HG03354 (cell line): Measurements from ENCODE around the gene XKR7.

Experiments used
- ATAC-seq: cut with Tn5 transposase; IDR thresholded peaks from one replicate; pipeline ENCODE4 v1.9.1; 2021; ENCODE audit warnings: mild to moderate bottlenecking; ENCODE audit not compliant: unreplicated experiment, poor library complexity, severe bottlenecking

Gene XKR7

DNA sequence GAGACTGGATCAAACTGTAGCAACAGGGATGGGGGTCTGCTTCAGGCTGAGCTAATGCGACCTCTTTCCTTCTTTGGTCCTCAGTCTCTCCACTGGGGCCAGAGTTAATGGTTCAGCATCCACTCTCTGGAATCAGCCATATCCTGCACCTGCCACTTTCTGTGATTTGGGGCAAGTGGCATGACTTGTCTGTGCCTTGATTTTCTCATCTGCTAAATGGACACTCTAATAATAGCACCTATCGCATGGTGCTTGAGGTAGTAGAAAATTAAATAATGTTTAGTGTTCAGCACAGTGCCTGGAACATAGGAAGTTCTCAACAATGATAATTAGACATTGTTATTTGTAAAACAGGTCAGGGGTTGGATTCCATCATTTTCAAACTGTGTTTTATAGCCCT is 6.3 kb downstream of the XKR7 start:
- no peak for ATAC-seq

DNA sequence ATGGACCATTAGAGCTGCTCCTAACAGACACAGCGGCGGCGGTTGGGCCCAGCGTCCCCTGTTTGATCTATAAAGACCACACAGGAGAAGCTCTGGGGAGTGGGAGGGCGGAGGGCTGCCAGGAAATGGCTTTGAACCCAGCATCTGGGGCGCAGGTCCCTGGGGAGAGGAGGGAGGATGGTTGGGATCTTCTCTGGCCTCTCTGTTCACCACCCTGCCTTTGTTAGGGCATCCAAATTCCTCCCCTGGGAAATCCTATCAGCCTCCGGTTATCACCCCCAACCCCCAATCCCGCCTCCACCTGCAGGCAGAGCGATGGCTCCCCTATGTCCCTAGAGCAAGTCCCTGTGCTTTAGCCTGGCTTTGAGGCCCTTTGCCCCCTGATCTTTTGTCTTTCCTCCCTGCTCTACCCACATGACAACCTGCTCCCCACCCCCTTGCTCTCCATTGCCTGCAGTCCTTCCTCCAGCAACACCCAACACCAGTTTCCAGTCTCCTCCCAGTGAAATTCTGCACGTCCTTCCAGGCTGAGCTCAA is 7.1 kb downstream of the XKR7 start:
- no peak for ATAC-seq

DNA sequence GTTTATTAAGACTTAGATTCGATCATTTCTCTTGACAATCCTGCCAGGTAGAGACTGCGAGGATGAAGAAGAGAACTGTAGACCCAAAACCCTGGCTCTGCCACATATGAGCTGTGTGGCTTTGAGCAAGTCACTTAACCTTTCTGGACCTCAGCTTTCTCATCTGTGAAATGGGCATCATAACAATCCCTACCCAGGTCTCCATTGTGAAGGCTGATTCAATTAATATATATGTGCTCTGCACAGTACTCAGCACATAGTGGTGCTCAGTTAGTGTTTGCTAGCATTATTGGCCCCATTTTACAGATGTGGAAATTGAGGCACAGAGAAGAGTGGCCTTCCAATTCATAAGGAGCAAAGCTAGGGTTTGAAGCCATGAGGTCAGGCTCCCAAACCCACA is 7.9 kb downstream of the XKR7 start:
- no peak for ATAC-seq

DNA sequence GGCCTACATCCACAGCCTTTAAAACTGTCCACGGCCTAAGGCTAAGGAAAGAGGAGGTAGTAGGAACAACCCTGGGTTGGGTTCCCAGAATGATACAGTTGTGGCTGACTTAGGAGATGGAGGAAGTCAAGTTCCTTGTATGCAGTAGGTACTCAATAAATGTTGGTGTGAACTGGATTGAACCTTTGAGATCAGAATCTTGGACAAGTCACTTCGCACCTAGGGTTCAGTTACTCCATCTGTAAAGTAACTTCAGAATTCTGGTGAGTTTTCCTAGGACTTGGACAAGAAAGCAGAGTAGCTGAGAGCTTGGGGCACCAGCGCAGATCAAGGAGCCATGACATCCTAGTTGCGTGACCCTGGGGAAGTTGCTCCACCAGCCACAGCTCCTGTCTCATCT is 9.1 kb downstream of the XKR7 start:
- no peak for ATAC-seq

DNA sequence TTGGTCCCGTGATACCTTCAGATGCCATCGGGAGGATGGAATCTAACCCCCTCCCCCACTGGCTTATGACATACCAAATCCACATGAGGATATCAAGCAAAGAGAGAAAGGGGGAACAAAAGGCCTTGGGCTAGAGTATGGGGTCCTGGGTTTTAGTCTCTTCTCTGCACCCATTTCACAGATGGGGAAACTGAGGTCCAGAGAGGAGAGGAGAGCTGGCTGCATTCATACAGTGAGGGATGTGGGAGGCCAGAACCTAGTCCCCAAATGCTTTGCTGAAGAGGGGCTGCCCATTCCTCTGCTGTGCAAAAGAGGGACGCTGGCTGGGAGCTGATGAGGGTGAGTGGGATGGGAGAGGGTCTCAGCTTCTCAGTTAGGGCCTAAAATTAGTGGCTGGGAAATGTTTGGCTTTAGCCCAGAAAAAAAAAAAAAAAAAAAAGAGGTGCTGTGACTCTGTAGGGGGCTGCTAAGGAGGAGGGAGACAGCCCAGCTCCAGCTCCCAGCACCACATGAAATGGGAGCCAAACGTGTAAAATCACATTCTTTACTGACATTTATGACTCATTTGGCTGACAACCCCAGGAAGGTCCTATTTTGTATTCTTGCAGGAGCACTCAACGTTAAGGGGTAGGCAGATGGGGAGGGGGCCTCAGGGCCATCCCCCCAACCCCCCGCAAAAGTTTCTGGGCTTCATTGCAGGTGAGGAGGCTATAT is 11.9 kb downstream of the XKR7 start:
- no peak for ATAC-seq

DNA sequence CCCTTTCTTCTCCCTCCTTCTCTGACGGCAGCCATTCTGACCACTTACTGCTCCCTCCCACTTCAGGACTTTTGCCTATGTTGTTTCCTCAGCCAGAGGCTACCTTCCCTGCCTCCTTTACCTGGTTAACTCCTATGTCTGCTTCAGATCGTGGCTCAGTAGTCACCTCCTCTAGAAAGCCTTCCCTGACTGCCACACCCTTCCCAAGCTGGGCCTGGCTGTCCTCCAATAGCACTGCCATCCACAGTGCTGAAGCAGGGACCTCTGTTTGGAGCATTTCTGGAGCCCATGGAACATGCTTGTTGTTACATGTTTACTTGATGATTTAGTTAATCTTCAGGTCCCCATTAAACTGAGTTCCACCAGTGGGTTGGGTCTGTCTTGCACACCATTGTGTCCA is 13.8 kb downstream of the XKR7 start:
- ATAC-seq = no peak

DNA sequence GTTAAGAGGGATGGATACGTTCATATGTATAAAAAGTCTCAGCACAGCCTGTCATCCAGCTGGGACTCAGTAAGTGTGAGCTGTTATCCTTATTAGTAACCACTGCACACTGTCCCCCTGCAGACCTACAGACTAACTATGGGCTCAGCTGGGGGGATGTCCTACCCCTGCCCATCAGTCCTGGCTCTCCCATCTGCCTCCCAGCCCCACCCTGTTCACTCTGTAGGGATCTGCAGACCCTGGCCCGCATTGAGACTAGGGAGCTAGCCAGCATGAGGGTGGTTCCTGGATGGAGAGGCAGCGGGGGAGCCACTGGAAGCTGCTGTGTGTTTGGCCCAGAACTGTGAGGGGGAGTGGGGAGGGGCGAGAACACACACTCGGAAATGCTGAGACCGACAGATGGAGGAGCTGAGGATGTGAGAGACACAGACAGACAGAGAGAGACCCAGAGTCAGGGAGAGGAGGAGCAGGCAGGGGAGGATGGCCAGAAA is 17.1 kb downstream of the XKR7 start:
- no peak for ATAC-seq

DNA sequence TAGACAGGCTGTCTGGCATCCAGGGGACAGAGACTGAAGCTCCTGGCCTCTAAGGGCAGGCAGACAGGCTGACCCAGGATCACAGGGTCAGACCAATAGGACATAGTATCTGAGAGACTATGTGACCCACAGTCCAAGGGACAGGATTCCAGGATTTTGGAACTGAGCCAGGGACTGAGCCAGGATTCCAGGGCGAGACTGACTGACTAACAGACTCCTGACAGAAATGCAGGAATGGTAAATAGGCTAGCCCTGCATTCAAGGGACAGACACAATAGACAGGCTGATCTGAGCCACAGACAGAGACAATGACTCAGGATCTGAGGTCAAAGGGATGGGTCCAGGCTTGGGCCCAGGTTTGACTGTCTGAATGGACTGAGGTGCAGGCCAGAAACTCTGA is 19.8 kb downstream of the XKR7 start:
- no peak for ATAC-seq

DNA sequence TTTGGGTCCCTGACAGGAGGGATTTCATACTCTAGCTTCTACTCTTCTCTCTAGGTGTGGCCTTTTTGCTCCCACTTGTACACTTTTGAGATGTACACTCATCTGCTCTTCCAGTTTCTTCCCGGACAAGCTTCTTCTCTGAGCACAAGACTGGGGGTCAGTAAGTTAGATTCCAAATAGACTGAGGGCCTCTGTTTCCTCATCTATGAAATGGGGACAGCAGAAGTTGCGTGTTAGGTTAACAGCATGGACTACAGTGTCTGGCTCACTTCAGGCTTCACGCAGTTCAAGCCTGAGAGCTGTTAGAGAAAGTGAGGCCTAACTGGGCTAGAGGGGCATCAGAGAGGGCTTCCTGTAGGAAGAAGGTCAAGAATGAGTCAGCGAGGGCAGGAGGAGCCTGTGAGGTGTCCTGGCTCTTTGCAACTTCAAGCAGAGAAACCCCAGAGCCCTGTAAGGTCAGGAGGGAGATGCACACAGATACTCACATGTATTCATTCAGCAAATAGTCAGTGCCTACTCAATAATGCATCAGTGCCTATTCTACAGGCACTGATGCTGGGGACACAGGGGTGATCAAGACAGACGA is 20.6 kb downstream of the XKR7 start:
- ATAC-seq = no peak

DNA sequence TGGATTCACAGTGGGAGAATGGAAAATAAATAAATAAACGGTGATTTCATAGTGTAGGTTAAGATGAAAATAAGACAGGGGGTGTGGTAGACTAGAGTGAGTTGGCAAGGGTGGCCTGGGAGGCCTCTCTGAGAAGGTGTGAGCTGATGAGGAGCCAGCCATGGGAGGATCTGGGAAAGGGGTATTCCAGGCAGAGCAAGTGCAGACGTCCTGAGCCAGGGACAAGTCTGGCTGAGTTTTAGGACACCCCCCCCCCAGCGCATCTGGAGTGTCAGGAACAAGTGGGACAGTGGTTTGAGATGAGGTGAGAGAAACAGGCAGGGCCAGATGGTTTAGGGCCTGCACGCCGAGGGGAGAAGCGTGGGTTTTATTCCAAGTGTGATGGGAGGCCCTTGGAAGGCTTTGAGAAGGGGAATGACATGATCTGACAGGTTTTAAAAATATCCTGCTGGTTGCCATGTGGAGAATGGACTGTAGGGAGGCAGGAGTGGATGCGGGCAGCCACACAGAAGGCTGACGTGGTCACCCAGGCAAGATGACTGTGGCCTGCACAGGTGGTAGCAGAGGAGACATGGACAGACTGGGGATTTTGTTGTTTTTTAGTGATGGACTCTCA is 21.2 kb downstream of the XKR7 start:
- ATAC-seq = no peak

DNA sequence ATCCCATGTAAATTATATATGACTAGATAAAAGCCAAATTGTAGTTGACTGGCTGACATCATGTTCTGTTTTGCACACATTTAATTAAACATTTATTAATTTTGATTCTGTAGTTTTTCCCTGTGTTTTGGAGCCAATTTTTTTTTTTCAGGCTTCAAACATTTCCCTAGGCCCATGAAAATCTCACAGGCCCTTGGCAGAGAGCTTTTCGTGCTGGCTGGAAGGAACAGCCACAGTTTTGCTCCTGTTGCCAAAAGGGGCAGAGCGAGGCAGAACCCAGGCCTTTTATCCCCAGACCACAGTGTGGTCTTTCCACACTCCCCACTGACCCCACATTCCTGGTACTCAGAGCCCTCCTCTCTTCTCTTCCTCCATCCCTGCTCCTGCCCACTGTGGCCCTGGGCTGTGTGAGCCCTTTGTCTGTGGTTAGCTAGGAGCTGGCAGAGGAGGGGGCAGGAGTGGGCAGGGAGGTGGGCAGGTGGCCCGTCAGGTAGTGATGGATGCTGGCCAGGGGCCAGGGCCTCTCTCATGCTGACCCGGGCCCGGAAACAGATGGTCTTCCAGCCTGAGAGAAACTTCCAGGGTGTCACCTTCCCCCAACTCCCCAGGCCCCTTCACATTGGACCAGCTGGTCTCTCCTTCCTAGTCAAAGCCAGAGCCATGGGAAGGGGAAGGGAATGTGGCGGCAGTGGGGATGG is 22.8 kb downstream of the XKR7 start:
- no peak for ATAC-seq

DNA sequence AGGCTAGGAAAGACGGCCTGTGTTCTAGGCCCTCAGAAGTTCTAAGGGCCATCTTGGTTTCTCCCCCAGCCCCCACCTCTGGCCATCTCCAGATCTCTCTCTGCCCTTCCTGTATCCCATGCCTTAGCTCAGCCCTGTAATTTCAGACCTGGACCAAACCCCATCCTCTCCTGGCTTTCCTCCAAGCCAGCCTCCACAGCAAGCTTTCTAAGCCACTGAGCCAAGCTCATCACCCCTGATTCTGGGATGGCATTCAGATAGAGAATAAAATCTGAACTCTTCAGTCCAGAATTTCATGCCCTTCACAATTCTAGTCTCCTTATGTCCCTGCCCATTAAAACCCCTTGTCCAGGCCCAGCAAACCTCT is 23.4 kb downstream of the XKR7 start:
- no peak for ATAC-seq

DNA sequence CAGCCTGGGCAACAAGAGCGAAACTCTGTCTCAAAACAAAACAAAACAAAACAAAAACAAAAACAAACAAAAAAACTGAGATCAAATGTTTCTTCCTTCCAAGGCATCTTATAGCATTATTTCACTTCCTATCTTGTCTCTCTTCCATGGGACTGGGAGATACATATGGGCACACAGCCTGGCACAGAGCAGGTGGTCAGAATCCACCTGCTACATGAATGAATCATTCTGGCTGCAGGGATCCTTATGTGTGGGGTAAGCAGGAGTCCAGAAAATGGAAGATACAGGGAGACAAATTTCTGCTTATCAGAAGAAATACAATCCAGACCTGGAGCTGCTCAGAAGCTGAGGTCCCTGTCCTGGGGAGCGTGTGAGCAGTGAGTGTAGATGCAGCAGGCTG is 24.1 kb downstream of the XKR7 start:
- ATAC-seq = no peak

DNA sequence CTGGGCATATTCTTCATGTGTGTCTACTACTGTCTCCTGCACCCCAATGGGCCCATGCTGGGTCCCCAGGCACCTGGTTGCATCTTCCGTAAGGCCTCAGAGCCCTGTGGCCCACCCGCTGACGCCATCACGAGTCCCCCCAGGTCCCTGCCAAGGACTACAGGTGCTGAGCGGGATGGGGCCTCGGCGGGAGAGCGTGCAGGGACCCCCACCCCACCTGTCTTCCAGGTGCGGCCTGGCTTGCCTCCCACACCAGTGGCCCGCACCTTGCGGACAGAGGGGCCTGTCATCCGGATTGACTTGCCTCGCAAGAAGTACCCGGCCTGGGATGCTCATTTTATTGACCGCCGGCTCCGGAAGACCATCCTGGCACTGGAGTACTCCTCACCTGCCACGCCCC is 29.0 kb downstream of the XKR7 start:
- ATAC-seq = no peak

DNA sequence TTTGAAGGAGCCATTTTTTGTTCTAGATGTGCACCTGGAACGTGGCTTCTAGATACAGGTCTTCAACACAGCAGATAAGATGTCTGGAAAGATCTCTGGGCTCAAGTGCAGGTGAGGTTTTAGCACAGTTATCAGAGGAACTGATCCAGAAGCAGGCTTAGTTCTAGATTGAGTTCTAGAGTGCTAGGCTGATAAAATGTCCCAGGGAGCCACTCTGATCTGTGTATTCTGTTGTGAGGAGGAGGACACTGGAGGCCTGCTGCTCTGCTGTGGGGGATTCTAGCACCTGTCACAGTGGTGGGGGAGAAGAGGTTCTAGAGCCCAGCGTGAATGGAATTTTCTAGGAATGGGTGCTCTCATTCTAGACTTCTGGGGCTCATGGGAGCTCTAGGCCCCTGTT is 30.3 kb downstream of the XKR7 start:
- ATAC-seq = no peak

DNA sequence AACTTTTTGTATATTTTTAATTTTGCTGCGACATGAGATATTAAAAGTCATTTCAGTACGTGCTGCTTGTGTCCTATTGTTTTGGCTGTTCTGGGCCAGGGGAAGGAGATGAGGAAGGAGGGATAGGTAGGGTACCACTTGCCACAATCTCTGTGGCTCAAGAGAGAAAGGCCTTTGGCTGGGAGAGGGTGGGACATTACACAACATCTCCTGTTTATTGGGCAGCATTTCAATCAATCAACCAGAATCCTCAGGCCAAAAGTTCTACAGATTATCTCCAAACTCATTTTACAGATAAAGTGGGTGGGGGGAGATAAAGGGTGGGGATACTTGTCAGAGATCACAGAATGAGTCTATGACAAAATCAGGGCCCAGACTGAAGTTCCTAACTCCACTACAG is 35.4 kb downstream of the XKR7 start:
- no peak for ATAC-seq

DNA sequence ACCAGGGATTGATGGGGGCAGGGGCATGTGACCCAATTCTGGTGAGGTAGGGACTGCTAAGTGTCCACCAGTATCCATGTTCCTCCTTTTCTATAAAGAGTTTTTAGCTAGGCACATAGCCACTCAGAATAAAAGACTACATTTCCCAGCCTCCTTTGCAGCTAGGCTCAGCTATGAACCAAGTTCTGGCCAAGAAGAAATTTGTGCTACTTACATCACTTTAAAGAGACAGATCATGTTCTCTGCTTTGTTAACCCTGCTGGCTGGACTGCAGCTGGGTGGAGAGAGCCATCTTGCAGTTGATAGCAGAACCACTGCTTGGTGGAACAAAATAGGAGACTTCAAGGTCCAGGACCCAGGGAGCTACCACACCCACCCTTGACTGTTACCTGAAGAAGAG is 37.0 kb downstream of the XKR7 start:
- no peak for ATAC-seq

DNA sequence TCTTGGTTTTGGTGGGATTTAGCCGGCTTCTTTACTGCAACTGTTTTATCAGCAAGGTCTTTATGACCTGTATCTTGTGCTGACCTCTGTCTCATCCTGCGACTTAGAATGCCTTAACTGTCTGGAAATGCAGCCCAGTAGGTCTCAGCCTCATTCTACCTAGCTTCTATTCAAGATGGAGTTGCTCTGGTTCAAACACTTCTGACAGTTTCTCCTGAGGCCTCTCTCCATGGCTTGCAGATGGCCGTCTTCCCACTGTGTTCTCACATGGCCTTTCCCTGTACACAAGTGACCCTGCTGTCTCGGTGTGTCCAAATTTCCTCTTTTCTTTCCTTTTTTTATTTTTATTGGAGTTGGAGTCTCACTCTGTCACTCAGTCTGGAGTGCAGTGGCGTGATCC is 38.1 kb downstream of the XKR7 start:
- ATAC-seq = no peak

DNA sequence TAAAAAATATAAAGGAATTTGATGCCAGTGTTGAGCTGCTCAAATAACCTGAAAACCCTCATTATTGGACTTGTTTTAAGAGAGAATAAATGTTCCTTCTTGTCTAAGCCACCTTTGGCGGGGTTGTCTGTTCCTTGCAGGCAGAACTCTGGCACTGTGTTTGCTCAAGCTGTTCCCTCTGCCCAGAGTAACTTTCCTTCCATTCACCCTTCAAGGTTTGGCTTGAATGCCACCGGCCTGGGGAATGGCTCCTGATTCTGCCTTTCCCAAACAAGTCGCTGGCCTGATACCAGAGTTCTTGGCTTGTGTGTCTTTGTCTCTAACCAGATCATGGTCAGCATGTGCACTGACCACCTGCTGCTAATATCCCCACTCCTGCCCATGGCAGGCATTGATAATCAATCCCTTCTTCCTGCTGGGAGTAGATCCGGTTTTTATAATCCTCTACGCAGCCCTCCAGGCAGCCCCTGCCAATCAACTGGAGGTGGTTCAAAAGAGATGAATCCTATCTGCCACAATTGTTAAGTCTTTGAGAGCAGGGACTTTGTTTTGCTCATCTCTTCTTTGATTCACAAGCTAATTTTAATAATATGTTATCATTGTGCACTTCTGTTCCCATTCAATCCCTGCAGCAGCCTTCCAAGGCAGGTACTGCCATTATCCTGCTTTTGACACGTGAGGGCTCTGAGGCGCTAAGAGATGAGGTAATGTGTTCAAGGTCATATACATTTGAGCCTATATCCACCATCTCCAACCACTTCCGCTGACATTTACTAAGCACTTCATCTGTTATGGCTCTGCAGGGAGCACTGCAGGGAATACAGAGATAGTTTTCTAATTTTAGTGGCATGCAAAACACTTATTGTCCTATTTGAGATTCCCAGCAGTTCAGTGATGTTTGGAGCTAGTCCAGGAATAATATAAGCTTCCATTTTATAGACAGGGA is 39.2 kb downstream of the XKR7 start:
- no peak for ATAC-seq
